ENCODE results near the gene OBP2B. TPM values are rescaled to one million over a fixed set of nuclear protein-coding genes. Genes with fewer than 3 reads are reported as not detected.
"Not testable (repeated sequence)": the region's sequence is repeated elsewhere in the genome, so short reads cannot be mapped to it uniquely, and the experiment has no call there.

The OBP2B gene
- total RNA-seq, 2 donors from 2014 or later, result not detected

GRCh38 chr9:133237035-133237731 is 28.1 kb upstream of the OBP2B start:
- Histone ChIP-seq H3K27ac (peak overlapping the region; percentile 76 to 84), H3K36me3 (no peaks in the 10 kb centered on the region), H3K4me3 (no peak overlapping the region), H3K9me3 (no peaks in the 10 kb centered on the region), H3K27me3 (no peaks in the 10 kb centered on the region), H3K4me1 (peaks cover 0 to 32% of the 10 kb centered on the region in 2 donors)
- TF ChIP-seq CTCF (IDR thresholded peaks at IDR 0.05), result no peak
- DNase-seq (ENCODE audit: low spot score), result no peak

- H3K27me3 ChIP-seq; H3K9me3 ChIP-seq; DNase-seq (ENCODE audit: low spot score); H3K36me3 ChIP-seq; H3K4me3 ChIP-seq: not testable (repeated sequence)
- peak overlapping the region; percentile 76 to 84 for H3K27ac ChIP-seq
- H3K4me1 ChIP-seq, result peaks cover 0 to 32% of the 10 kb centered on the region in 2 donors
Observed at GRCh38 chr9:133236291-133237034, 27.4 kb upstream of the OBP2B start.

- Histone ChIP-seq H3K9me3 (no peaks in the 10 kb centered on the region), H3K4me1 (peaks cover 0 to 32% of the 10 kb centered on the region in 2 donors), H3K4me3 (no peak overlapping the region), H3K36me3 (no peaks in the 10 kb centered on the region), H3K27ac (peak overlapping the region in 1 of 2 donors; percentile 11), H3K27me3 (no peaks in the 10 kb centered on the region)
- DNase-seq (ENCODE audit: low spot score), result no peak
- TF ChIP-seq CTCF (IDR thresholded peaks at IDR 0.05), result no peak
Observed at GRCh38 chr9:133235549-133236222, 26.6 kb upstream of the OBP2B start.

- Histone ChIP-seq H3K36me3 (no peaks in the 10 kb centered on the region), H3K4me3 (no peak overlapping the region), H3K4me1 (peaks cover 0 to 30% of the 10 kb centered on the region in 2 donors), H3K27me3 (no peaks in the 10 kb centered on the region), H3K27ac (peak overlapping the region in 1 of 2 donors; percentile 43), H3K9me3 (no peaks in the 10 kb centered on the region)
- no peak for DNase-seq (ENCODE audit: low spot score)
- TF ChIP-seq CTCF (IDR thresholded peaks at IDR 0.05), result no peak
Observed at GRCh38 chr9:133234577-133235322, 25.7 kb upstream of the OBP2B start.

GRCh38 chr9:133233681-133234432 is 24.8 kb upstream of the OBP2B start:
- Histone ChIP-seq H3K36me3 (no peaks in the 10 kb centered on the region), H3K4me1 (peaks cover 0 to 21% of the 10 kb centered on the region in 2 donors), H3K4me3 (no peak overlapping the region), H3K27ac (peak overlapping the region in 1 of 2 donors; percentile 43), H3K9me3 (no peaks in the 10 kb centered on the region), H3K27me3 (no peaks in the 10 kb centered on the region)
- no peak for DNase-seq (ENCODE audit: low spot score)
- no peak for TF ChIP-seq CTCF (IDR thresholded peaks at IDR 0.05)

- not testable (repeated sequence) for H3K9me3 ChIP-seq; H3K27ac ChIP-seq; H3K27me3 ChIP-seq; H3K36me3 ChIP-seq; H3K4me3 ChIP-seq; DNase-seq (ENCODE audit: low spot score); H3K4me1 ChIP-seq
Observed at GRCh38 chr9:133231934-133232568, 23.0 kb upstream of the OBP2B start.

- H3K9me3 ChIP-seq; H3K27me3 ChIP-seq; DNase-seq (ENCODE audit: low spot score); H3K4me3 ChIP-seq; H3K27ac ChIP-seq; H3K4me1 ChIP-seq; H3K36me3 ChIP-seq: not testable (repeated sequence)
Observed at GRCh38 chr9:133230514-133230913, 21.5 kb upstream of the OBP2B start.
